ENCODE measurements around the gene PLCZ1.

DNA sequence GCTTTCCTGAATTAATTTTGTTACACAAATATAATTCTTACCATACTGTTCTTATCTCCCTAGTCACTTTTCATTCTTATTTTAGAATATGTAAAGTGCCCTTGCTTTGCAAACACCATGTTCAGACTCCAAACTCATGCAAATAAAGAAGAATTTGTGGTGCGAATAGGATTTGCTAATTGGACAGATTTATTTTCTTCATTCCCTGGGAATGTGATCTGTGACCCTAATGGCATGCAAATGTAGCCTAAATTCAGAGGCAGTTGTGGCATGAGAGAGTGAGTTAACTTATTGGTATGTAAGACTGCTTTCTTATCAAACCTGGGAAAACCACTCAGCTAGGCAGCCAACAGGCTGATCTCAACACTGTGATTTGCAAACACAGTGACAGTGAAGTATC, 10.1 kb upstream of the PLCZ1 start:
- TF ChIP-seq, protein P1, sequence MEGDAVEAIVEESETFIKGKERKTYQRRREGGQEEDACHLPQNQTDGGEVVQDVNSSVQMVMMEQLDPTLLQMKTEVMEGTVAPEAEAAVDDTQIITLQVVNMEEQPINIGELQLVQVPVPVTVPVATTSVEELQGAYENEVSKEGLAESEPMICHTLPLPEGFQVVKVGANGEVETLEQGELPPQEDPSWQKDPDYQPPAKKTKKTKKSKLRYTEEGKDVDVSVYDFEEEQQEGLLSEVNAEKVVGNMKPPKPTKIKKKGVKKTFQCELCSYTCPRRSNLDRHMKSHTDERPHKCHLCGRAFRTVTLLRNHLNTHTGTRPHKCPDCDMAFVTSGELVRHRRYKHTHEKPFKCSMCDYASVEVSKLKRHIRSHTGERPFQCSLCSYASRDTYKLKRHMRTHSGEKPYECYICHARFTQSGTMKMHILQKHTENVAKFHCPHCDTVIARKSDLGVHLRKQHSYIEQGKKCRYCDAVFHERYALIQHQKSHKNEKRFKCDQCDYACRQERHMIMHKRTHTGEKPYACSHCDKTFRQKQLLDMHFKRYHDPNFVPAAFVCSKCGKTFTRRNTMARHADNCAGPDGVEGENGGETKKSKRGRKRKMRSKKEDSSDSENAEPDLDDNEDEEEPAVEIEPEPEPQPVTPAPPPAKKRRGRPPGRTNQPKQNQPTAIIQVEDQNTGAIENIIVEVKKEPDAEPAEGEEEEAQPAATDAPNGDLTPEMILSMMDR (IDR thresholded peaks at IDR 0.05): no peak
- TF ChIP-seq ZFX (IDR thresholded peaks at IDR 0.05; ENCODE audit: borderline replicate concordance): no peak

Data from 22Rv1 (cell line).